Body of pancreas (tissue), 4 donors: ENCODE results near the gene CDC16. TPM values are rescaled to one million over a fixed set of nuclear protein-coding genes. Genes with fewer than 3 reads are reported as not detected.
"Not testable (repeated sequence)": the region's sequence is repeated elsewhere in the genome, so short reads cannot be mapped to it uniquely, and the experiment has no call there.

ENCODE experiments used
- ATAC-seq: fragments of 150-250 bp; one replicate; pipeline ENCODE4 v1.9.1; 2016
- DNase-seq, 4 donors: peaks; one replicate each; pipeline ENCODE4 v3.0.0-alpha.2; 2019
- H3K27ac ChIP-seq, 4 donors: fragments of 200-600 bp; sonication (generic); 1 replicate in 3 of 4; 2 replicates in 1 of 4; pipeline versions ENCODE4 v1.5.1 to v1.6.1; 2016 to 2019; ENCODE audit warnings: mild to moderate bottlenecking in 1 of 4, mixed read lengths in 1 of 4, moderate library complexity in 1 of 4
- H3K27me3 ChIP-seq, 2 donors: fragments of 200-600 bp; sonication (generic); one replicate each; pipeline ENCODE4 v1.6.0; 2016; ENCODE audit warnings: mild to moderate bottlenecking in 1 of 2
- H3K36me3 ChIP-seq, 2 donors: fragments of 200-600 bp; sonication (generic); replicated peaks in 1 of 2; 2 replicates each; pipeline ENCODE4 v1.5.1; 2016; ENCODE audit warnings: low read depth in 2 of 2; ENCODE audit not compliant: insufficient read depth in 1 of 2
- H3K4me1 ChIP-seq: fragments of 200-600 bp; sonication (generic); one replicate; pipeline ENCODE4 v1.6.0; 2016
- H3K4me3 ChIP-seq, 2 donors: fragments of 200-600 bp; sonication (generic); 1 replicate in 1 of 2; 2 replicates in 1 of 2; pipeline ENCODE4 v1.5.1; 2016 to 2019
- H3K9me3 ChIP-seq, 3 donors: fragments of 200-600 bp; sonication (generic); 1 replicate in 2 of 3; 2 replicates in 1 of 3; pipeline ENCODE4 v1.5.1; 2016
- CTCF ChIP-seq, 7 experiments: fragments of 450-650 bp in 4 of 7; fragments of 200-600 bp in 3 of 7; sonication (generic) in 3 of 7; IDR thresholded peaks; one replicate each; pipeline ENCODE4 v1.5.1; 2016 to 2019; ENCODE audit warnings: antibody characterized with exemption in 7 of 7
- POLR2A ChIP-seq, 3 donors: fragments of 450-650 bp; IDR thresholded peaks; one replicate each; pipeline ENCODE4 v1.6.1; 2016; ENCODE audit warnings: antibody characterized with exemption in 3 of 3, mild to moderate bottlenecking in 2 of 3
- WGBS, 2 donors: methylation state at CpG; one replicate each; pipeline ENCODE4 v1.1.5; 2017; 5-methylcytosine and 5-hydroxymethylcytosine counted together
- intact Hi-C: fragments of 100-400 bp; cut with DNase I; formaldehyde crosslinking; loops from one replicate; pipeline ENCODE4 v1.15.1; 2023
- total RNA-seq, 2 donors: library from RNA; depleted of rRNA; stranded (reverse); fragments of >200 nt; gene quantifications; one replicate each; pipeline ENCODE4 v1.1.0, GENCODE V29; 2016

The CDC16 gene
- total RNA-seq, 2 donors from 2014 or later: 46.7 to 63.9 TPM

- intact Hi-C loops: no loop called here
- DNase-seq (no peak), ATAC-seq (no peak)
- Histone ChIP-seq H3K27ac (no peak overlapping the region), H3K36me3 (no peaks in the 10 kb centered on the region), H3K4me1 (peaks cover 12% of the 10 kb centered on the region), H3K27me3 (no peaks in the 10 kb centered on the region), H3K4me3 (no peak overlapping the region), H3K9me3 (no peaks in the 10 kb centered on the region)
- TF ChIP-seq CTCF (IDR thresholded peaks at IDR 0.05) (no peak), POLR2A (IDR thresholded peaks at IDR 0.05) (no peak)
- 85 to 90% methylated on average over 12 to 19 of the region's 47 CpGs for WGBS, 2 donors
Measured at GRCh38 chr13:114198556-114198955, 36.1 kb upstream of the CDC16 start.

GRCh38 chr13:114199526-114199925 lies 35.2 kb upstream of the CDC16 start:
- H3K4me3 ChIP-seq, H3K27me3 ChIP-seq, intact Hi-C loops, H3K36me3 ChIP-seq, H3K9me3 ChIP-seq, ATAC-seq, DNase-seq, H3K27ac ChIP-seq: not testable (repeated sequence)
- WGBS, 2 donors: 47% methylated on average over 38 of the region's 75 CpGs; no CpG with 5 or more reads in 1 of the 2 donors
- H3K4me1 ChIP-seq: peaks cover 12% of the 10 kb centered on the region

- Histone ChIP-seq H3K36me3 (no peaks in the 10 kb centered on the region), H3K27ac (no peak overlapping the region), H3K4me3 (no peak overlapping the region), H3K9me3 (no peaks in the 10 kb centered on the region), H3K4me1 (peaks cover 12% of the 10 kb centered on the region), H3K27me3 (no peaks in the 10 kb centered on the region)
- intact Hi-C loops: no loop called here
- TF ChIP-seq CTCF (IDR thresholded peaks at IDR 0.05) (no peak), POLR2A (IDR thresholded peaks at IDR 0.05) (no peak)
- no peak for DNase-seq
- ATAC-seq: no peak
- WGBS, 2 donors: 75 to 86% methylated on average over 21 to 29 of the region's 42 CpGs
Measured at GRCh38 chr13:114199954-114200353, 34.7 kb upstream of the CDC16 start.

- Histone ChIP-seq H3K27ac (no peak overlapping the region), H3K36me3 (no peaks in the 10 kb centered on the region), H3K4me1 (peaks cover 12% of the 10 kb centered on the region), H3K4me3 (no peak overlapping the region), H3K9me3 (no peaks in the 10 kb centered on the region), H3K27me3 (no peaks in the 10 kb centered on the region)
- 53 to 68% methylated on average over 11 to 18 of the region's 18 CpGs for WGBS, 2 donors
- no peak for DNase-seq
- no peak for TF ChIP-seq POLR2A (IDR thresholded peaks at IDR 0.05)
- no peak for TF ChIP-seq CTCF (IDR thresholded peaks at IDR 0.05)
- ATAC-seq: no peak
- intact Hi-C loops: no loop called here
Measured at GRCh38 chr13:114200399-114200911, 34.2 kb upstream of the CDC16 start.

GRCh38 chr13:114202581-114202980 lies 32.1 kb upstream of the CDC16 start:
- no peak overlapping the region for H3K4me3 ChIP-seq
- peaks cover 5% of the 10 kb centered on the region for H3K4me1 ChIP-seq
- H3K27me3 ChIP-seq: no peaks in the 10 kb centered on the region
- 80 to 94% methylated on average over 4 to 6 of the region's 6 CpGs for WGBS, 2 donors
- intact Hi-C loops: no loop called here
- TF ChIP-seq CTCF (IDR thresholded peaks at IDR 0.05) (no peak), POLR2A (IDR thresholded peaks at IDR 0.05) (no peak)
- DNase-seq (no peak), ATAC-seq (no peak)
- H3K9me3 ChIP-seq: no peaks in the 10 kb centered on the region
- H3K27ac ChIP-seq: no peak overlapping the region
- H3K36me3 ChIP-seq: no peaks in the 10 kb centered on the region
